ENCODE measurements around the gene TMEM60.
"Not testable (repeated sequence)": the region's sequence is repeated elsewhere in the genome, so short reads cannot be mapped to it uniquely, and the experiment has no call there.

Gene TMEM60

DNA sequence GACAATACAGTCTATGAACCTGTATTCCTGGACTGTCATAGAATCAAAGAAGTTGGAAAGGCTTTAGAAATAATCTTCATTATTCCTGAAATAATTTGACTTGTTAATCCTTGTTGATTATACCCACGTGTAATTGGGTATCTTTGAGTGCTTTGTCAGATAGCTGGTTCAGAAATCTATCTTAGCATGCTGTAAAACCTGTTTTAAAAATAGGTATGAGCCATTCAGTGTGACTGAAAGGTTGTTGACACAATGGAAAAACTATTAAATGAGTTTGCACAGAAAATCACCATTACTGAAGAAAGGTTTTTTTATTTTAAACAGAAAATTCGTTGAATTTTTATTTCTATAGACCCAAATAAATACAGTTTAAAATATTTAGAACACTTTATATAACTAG lies 39.0 kb upstream of the TMEM60 start:
- TF ChIP-seq CTCF (IDR thresholded peaks at IDR 0.05; ENCODE audit: borderline replicate concordance, control extremely low read depth, extremely low read depth, insufficient read depth, missing control alignments): no peak
- in situ Hi-C loops (cut with MboI; ENCODE audit: low sequenced_read_pairs, unreplicated experiment): no loop called here
- DNase-seq (ENCODE audit: low spot score): no peak

DNA sequence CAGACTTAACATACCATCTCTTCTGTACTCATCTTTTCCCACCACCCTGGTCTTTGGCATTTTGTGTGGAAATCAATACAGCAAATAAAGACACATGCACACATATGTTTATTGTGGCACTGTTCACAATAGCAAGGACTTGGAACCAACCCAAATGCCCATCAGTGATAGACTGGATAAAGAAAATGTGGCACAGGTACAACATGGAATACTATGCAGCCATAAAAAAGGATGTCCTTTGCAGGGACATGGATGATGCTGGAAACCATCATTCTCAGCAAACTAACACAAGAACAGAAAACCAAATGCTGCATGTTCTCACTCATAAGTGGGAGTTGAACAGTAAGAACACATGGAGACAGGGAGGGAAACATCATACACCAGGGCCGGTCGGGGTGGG lies 38.2 kb upstream of the TMEM60 start:
- in situ Hi-C loops (cut with MboI; ENCODE audit: low sequenced_read_pairs, unreplicated experiment); DNase-seq (ENCODE audit: low spot score): not testable (repeated sequence)

DNA sequence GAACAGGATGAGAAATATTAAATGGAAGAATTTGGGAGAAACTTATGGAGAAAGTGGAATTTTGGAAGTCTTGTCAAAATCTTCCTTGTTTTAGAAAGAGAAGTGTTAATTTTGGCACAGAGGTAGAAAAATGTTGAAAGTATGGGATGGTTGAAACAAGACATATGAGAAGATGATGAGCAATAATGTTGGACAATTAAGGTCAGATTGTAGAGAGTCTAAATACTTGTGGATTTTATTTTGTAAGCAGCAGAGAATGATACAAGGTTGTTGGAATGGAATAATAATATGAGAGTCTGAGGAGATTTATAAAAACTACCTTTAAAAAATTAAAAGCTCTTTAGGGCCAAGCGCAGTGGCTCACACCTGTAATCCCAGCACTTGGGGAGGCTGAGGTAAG lies 34.9 kb upstream of the TMEM60 start:
- no peak for TF ChIP-seq CTCF (IDR thresholded peaks at IDR 0.05; ENCODE audit: borderline replicate concordance, control extremely low read depth, extremely low read depth, insufficient read depth, missing control alignments)
- in situ Hi-C loops (cut with MboI; ENCODE audit: low sequenced_read_pairs, unreplicated experiment): no loop called here
- DNase-seq (ENCODE audit: low spot score): no peak

DNA sequence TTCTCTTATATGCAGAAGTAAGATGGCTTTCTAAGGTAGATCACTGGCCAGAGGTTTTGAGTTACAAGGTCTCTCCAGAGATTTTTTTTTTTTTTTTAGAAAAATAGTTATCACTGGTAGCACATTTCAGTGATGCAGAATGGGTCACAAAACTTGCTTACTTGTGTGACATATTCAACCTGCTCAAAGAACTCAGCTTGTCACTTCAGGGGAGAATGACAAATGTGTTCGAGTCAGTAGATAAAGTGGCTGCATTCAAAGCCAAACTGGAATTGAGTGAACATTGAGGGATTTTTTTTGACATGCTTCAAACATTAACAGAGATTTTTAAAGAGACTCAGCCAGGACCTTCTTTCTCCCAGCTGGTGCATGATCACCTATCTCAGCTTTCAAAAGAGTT lies 33.7 kb upstream of the TMEM60 start:
- in situ Hi-C loops (cut with MboI; ENCODE audit: low sequenced_read_pairs, unreplicated experiment): no loop called here
- no peak for TF ChIP-seq CTCF (IDR thresholded peaks at IDR 0.05; ENCODE audit: borderline replicate concordance, control extremely low read depth, extremely low read depth, insufficient read depth, missing control alignments)
- no peak for DNase-seq (ENCODE audit: low spot score)

GRCh38 chr7:77831481-77831880 lies 33.2 kb upstream of the TMEM60 start:
- no peak for DNase-seq (ENCODE audit: low spot score)
- no peak for TF ChIP-seq CTCF (IDR thresholded peaks at IDR 0.05; ENCODE audit: borderline replicate concordance, control extremely low read depth, extremely low read depth, insufficient read depth, missing control alignments)
- in situ Hi-C loops (cut with MboI; ENCODE audit: low sequenced_read_pairs, unreplicated experiment): no loop called here

- in situ Hi-C loops (cut with MboI; ENCODE audit: low sequenced_read_pairs, unreplicated experiment): no loop called here
- TF ChIP-seq CTCF (IDR thresholded peaks at IDR 0.05; ENCODE audit: borderline replicate concordance, control extremely low read depth, extremely low read depth, insufficient read depth, missing control alignments): no peak
- DNase-seq (ENCODE audit: low spot score): no peak
These were observed 32.6 kb upstream of the TMEM60 start for GRCh38 chr7:77830649-77831355.

- in situ Hi-C loops (cut with MboI; ENCODE audit: low sequenced_read_pairs, unreplicated experiment): no loop called here
- no peak for DNase-seq (ENCODE audit: low spot score)
- TF ChIP-seq CTCF (IDR thresholded peaks at IDR 0.05; ENCODE audit: borderline replicate concordance, control extremely low read depth, extremely low read depth, insufficient read depth, missing control alignments): no peak
These were observed 29.8 kb upstream of the TMEM60 start for GRCh38 chr7:77827999-77828398.
